Panc1 (cell line): Measurements from ENCODE around the gene TMEM165.

Experiments
- POLR2AphosphoS5 ChIP-seq: IDR thresholded peaks from 2 replicates; pipeline ENCODE4 v1.6.1; 2012; ENCODE audit warnings: mild to moderate bottlenecking, low read depth, low read length, moderate library complexity
- REST ChIP-seq, 2 experiments: IDR thresholded peaks; 2 replicates each; pipeline ENCODE4 v1.6.1; 2011 to 2012; ENCODE audit warnings: low read depth in 2 of 2, control low read depth in 1 of 2, low read length in 1 of 2, mild to moderate bottlenecking in 1 of 2, moderate library complexity in 1 of 2; ENCODE audit not compliant: insufficient read depth in 1 of 2
- TF ChIP-seq, protein P1 (sequence below): fragments of 450-650 bp; IDR thresholded peaks from 2 replicates; pipeline ENCODE4 v1.5.1; 2017; ENCODE audit warnings: mild to moderate bottlenecking

DNA sequence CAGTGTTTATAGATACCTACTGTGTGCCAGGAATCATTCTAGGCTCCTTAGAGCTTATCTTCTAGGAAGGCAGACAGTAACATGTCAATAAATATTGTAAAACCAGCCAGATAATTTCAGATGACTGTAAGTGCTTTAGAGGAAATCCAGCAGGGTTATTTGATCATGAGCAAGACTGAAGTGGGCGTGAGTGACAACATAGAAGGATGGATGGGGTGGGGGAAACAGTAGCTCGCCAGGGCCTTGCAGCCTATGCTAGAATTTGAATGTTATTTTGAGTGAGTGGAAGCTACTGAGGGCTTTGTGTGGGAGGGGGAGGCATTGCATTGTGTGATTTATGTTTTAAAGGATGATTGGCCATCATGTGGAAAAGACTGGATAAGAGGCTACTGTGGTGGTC lies 43.0 kb upstream of the TMEM165 start:
- TF ChIP-seq, protein P1, sequence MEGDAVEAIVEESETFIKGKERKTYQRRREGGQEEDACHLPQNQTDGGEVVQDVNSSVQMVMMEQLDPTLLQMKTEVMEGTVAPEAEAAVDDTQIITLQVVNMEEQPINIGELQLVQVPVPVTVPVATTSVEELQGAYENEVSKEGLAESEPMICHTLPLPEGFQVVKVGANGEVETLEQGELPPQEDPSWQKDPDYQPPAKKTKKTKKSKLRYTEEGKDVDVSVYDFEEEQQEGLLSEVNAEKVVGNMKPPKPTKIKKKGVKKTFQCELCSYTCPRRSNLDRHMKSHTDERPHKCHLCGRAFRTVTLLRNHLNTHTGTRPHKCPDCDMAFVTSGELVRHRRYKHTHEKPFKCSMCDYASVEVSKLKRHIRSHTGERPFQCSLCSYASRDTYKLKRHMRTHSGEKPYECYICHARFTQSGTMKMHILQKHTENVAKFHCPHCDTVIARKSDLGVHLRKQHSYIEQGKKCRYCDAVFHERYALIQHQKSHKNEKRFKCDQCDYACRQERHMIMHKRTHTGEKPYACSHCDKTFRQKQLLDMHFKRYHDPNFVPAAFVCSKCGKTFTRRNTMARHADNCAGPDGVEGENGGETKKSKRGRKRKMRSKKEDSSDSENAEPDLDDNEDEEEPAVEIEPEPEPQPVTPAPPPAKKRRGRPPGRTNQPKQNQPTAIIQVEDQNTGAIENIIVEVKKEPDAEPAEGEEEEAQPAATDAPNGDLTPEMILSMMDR, result no peak
- TF ChIP-seq REST (IDR thresholded peaks at IDR 0.05; ENCODE audit: insufficient read depth in 1 of 2, low read depth in 2 of 2, low read length in 1 of 2), result no peak
- no peak for TF ChIP-seq POLR2AphosphoS5
